T-cell (primary cell): ENCODE measurements around the gene PTGES. TPM values are rescaled to one million over a fixed set of nuclear protein-coding genes. Genes with fewer than 3 reads are reported as not detected.
A peak's percentile ranks its signal among the peaks of the same experiment; 100 is the strongest.

Experiments
- ATAC-seq, 4 experiments: fragments of 200-7000 bp in 3 of 4; fragments of 150-1000 bp in 1 of 4; cut with Tn5 transposase; replicated peaks in 1 of 4; 1 replicate in 3 of 4; 2 replicates in 1 of 4; pipeline ENCODE4 v1.10.0; 2021; ENCODE audit warnings: moderate library complexity in 3 of 4, mild to moderate bottlenecking in 2 of 4, moderate number of reproducible peaks in 1 of 4
- CTCF ChIA-PET, 2 donors: fragments of 300-600 bp; sonication (Branson Sonifier 250); formaldehyde crosslinking; loops; one replicate each; lab custom pipeline; 2022; ENCODE audit warnings: antibody characterized with exemption in 2 of 2; lab: Charles Lee
- POLR2A ChIA-PET, 2 donors: fragments of 300-600 bp; sonication (Branson Sonifier 250); formaldehyde crosslinking; loops; one replicate each; lab custom pipeline; 2022; ENCODE audit warnings: antibody characterized with exemption in 2 of 2; lab: Charles Lee
- DNase-seq, 35 experiments: peaks; one replicate each; pipeline versions ENCODE4 v3.0.0 to v3.0.0-alpha.2; 2013 to 2023
- H3K27ac ChIP-seq: one replicate; pipeline ENCODE4 v1.5.1; 2013; ENCODE audit warnings: low read length
- H3K27me3 ChIP-seq, 2 experiments: replicated peaks in 1 of 2; 1 replicate in 1 of 2; 2 replicates in 1 of 2; pipeline versions ENCODE4 v1.6.1 to v1.7.0; 2013; ENCODE audit warnings: low read length in 1 of 2, mixed read lengths in 1 of 2; ENCODE audit not compliant: control insufficient read depth in 2 of 2, insufficient read depth in 2 of 2; ENCODE audit errors: extremely low read depth in 1 of 2
- H3K36me3 ChIP-seq, 2 donors: 1 replicate in 1 of 2; 2 replicates in 1 of 2; pipeline versions ENCODE4 v1.6.1 to v1.7.0; 2013; ENCODE audit warnings: low read length in 1 of 2; ENCODE audit not compliant: control insufficient read depth in 2 of 2, insufficient read depth in 1 of 2; ENCODE audit errors: extremely low read depth in 1 of 2
- H3K4me1 ChIP-seq, 2 experiments: 1 replicate in 1 of 2; 2 replicates in 1 of 2; pipeline versions ENCODE4 v1.6.1 to v1.7.0; 2013; ENCODE audit warnings: low read length in 2 of 2, mixed read lengths in 1 of 2; ENCODE audit not compliant: insufficient read depth in 2 of 2, control insufficient read depth in 1 of 2; ENCODE audit errors: extremely low read depth in 1 of 2
- H3K4me3 ChIP-seq, 2 donors: 1 replicate in 1 of 2; 2 replicates in 1 of 2; pipeline versions ENCODE4 v1.5.1 to v1.7.0; 2013; ENCODE audit warnings: mild to moderate bottlenecking in 2 of 2, low read length in 1 of 2, moderate library complexity in 1 of 2; ENCODE audit not compliant: control insufficient read depth in 1 of 2; ENCODE audit errors: extremely low read depth in 1 of 2
- H3K9me3 ChIP-seq: 2 replicates; pipeline ENCODE4 v1.7.0; 2013
- H3K27ac Mint-ChIP-seq, 2 donors: one replicate each; pipeline ENCODE4 v1.8.0; 2020 to 2021; ENCODE audit warnings: mild to moderate bottlenecking in 2 of 2, mixed read lengths in 2 of 2
- H3K27me3 Mint-ChIP-seq, 2 donors: one replicate each; pipeline ENCODE4 v1.8.0; 2021 to 2022; ENCODE audit warnings: mixed read lengths in 2 of 2
- H3K36me3 Mint-ChIP-seq: one replicate; pipeline ENCODE4 v1.8.0; 2021; ENCODE audit warnings: mixed read lengths
- H3K4me1 Mint-ChIP-seq, 3 donors: one replicate each; pipeline ENCODE4 v1.8.0; 2020 to 2022; ENCODE audit warnings: mixed read lengths in 3 of 3, mild to moderate bottlenecking in 1 of 3
- H3K4me3 Mint-ChIP-seq, 3 donors: one replicate each; pipeline ENCODE4 v1.8.0; 2020 to 2022; ENCODE audit warnings: mild to moderate bottlenecking in 3 of 3, mixed read lengths in 3 of 3, moderate library complexity in 3 of 3
- H3K9me3 Mint-ChIP-seq, 3 donors: one replicate each; pipeline ENCODE4 v1.8.0; 2020 to 2022; ENCODE audit warnings: mixed read lengths in 3 of 3
- WGBS: methylation state at CpG from one replicate; pipeline ENCODE4 v1.1.5; 2013; ENCODE audit warnings: missing lambda C conversion rate; ENCODE audit not compliant: insufficient coverage; 5-methylcytosine and 5-hydroxymethylcytosine counted together
- total RNA-seq, 35 experiments: library from RNA in 6 of 35; stranded (reverse) in 6 of 35; fragments of 120-200 nt in 1 of 35; gene quantifications; one replicate each; pipeline versions ENCODE4 v1.2.1 to v1.2.4 and lab custom pipeline; 2013 to 2026

The PTGES gene
- total RNA-seq, 5 donors from 2014 or later (not counting 1 experiment from before 2014, with no cell fraction given), result not detected

- Mint-ChIP-seq H3K27me3 (peaks cover 0 to 6% of the 10 kb centered on the region in 2 donors), H3K4me1 (peaks cover 10 to 17% (median 14%) of the 10 kb centered on the region in 3 donors), H3K36me3 (no peaks in the 10 kb centered on the region), H3K9me3 (no peaks in the 10 kb centered on the region), H3K27ac (no peak overlapping the region), H3K4me3 (no peak overlapping the region)
- CTCF ChIA-PET, result interaction anchor here (0.6 to 0.7 kb wide), 3 partner anchors 125 to 632 kb away, joined by 4 to 7 read pairs (median 5); no protein-coding TSS in a partner anchor
- H3K36me3 ChIP-seq, result no peaks in the 10 kb centered on the region
- peaks cover 0 to 13% of the 10 kb centered on the region in 2 experiments for H3K27me3 ChIP-seq
- POLR2A ChIA-PET, result no interaction called here
- DNase-seq, result no peak
- H3K27ac ChIP-seq, result no peak overlapping the region
- ATAC-seq, result no peak
- H3K4me1 ChIP-seq, result peaks cover 0 to 9% of the 10 kb centered on the region in 2 experiments
- no peaks in the 10 kb centered on the region for H3K9me3 ChIP-seq
- 62% methylated on average over 3 of the region's 13 CpGs for WGBS
- H3K4me3 ChIP-seq, result no peak overlapping the region
These were observed 7.1 kb upstream of the PTGES start for GRCh38 chr9:129759804-129760502.

- Histone ChIP-seq H3K27me3 (peaks cover 0 to 18% of the 10 kb centered on the region in 2 experiments), H3K4me3 (no peak overlapping the region), H3K27ac (no peak overlapping the region), H3K4me1 (peaks cover 0 to 9% of the 10 kb centered on the region in 2 experiments), H3K9me3 (no peaks in the 10 kb centered on the region), H3K36me3 (no peaks in the 10 kb centered on the region)
- ATAC-seq (no peak), DNase-seq (no peak)
- Mint-ChIP-seq H3K4me1 (peaks cover 10 to 17% (median 14%) of the 10 kb centered on the region in 3 donors), H3K9me3 (no peaks in the 10 kb centered on the region), H3K27ac (no peak overlapping the region), H3K36me3 (no peaks in the 10 kb centered on the region), H3K4me3 (no peak overlapping the region), H3K27me3 (peaks cover 0 to 6% of the 10 kb centered on the region in 2 donors)
- ChIA-PET CTCF (no interaction called here), POLR2A (no interaction called here)
- no CpG with 5 or more reads among the region's 4 CpGs for WGBS
These were observed 6.5 kb upstream of the PTGES start for GRCh38 chr9:129759319-129759718.

- WGBS, result 36% methylated on average over 6 of the region's 9 CpGs
- peak overlapping the region in 1 of 2 donors; percentile 45 for H3K27ac Mint-ChIP-seq
- H3K4me3 Mint-ChIP-seq, result peak overlapping the region in 1 of 3 donors; percentile 30
These were observed 4.2 kb upstream of the PTGES start for GRCh38 chr9:129757045-129757444.

GRCh38 chr9:129756191-129756590, 3.3 kb upstream of the PTGES start:
- no peaks in the 10 kb centered on the region for H3K36me3 ChIP-seq
- ChIA-PET CTCF (interaction anchor here in 1 of 2 donors (0.6 kb wide), 1 partner anchor 433 kb away, joined by 3 read pairs; no protein-coding TSS in a partner anchor), POLR2A (no interaction called here)
- H3K4me3 ChIP-seq, result no peak overlapping the region
- H3K27ac Mint-ChIP-seq, result no peak overlapping the region
- WGBS, result 90% methylated on average over 6 of the region's 6 CpGs
- H3K4me1 Mint-ChIP-seq, result peaks cover 19 to 30% (median 27%) of the 10 kb centered on the region in 3 donors
- ATAC-seq, result no peak
- H3K27ac ChIP-seq, result no peak overlapping the region
- H3K9me3 Mint-ChIP-seq, result no peaks in the 10 kb centered on the region
- H3K4me1 ChIP-seq, result peaks cover 0 to 20% of the 10 kb centered on the region in 2 experiments
- no peak for DNase-seq
- no peaks in the 10 kb centered on the region for H3K36me3 Mint-ChIP-seq
- peaks cover 0 to 16% of the 10 kb centered on the region in 2 donors for H3K27me3 Mint-ChIP-seq
- H3K9me3 ChIP-seq, result no peaks in the 10 kb centered on the region
- H3K4me3 Mint-ChIP-seq, result no peak overlapping the region
- H3K27me3 ChIP-seq, result peaks cover 0 to 39% of the 10 kb centered on the region in 2 experiments

More at GRCh38 chr9:129757045-129757444, 4.2 kb upstream of the PTGES start:
- peak in 1 of 35 experiments; percentile 22 for DNase-seq
- peaks cover 0 to 37% of the 10 kb centered on the region in 2 experiments for H3K27me3 ChIP-seq
- H3K36me3 Mint-ChIP-seq, result no peaks in the 10 kb centered on the region
- H3K27ac ChIP-seq, result no peak overlapping the region
- no peak overlapping the region for H3K4me3 ChIP-seq
- H3K27me3 Mint-ChIP-seq, result peaks cover 0 to 16% of the 10 kb centered on the region in 2 donors
- peaks cover 19 to 30% (median 27%) of the 10 kb centered on the region in 3 donors for H3K4me1 Mint-ChIP-seq
- CTCF ChIA-PET, result no interaction called here
- no peaks in the 10 kb centered on the region for H3K9me3 ChIP-seq
- H3K36me3 ChIP-seq, result no peaks in the 10 kb centered on the region
- no peaks in the 10 kb centered on the region for H3K9me3 Mint-ChIP-seq
- POLR2A ChIA-PET, result no interaction called here
- H3K4me1 ChIP-seq, result peaks cover 0 to 20% of the 10 kb centered on the region in 2 experiments
- ATAC-seq, result peak; percentile 40 to 51 (median 46)

- CTCF ChIA-PET, result interaction anchor here (0.6 to 0.7 kb wide), 4 partner anchors 34 to 1799 kb away, joined by 3 to 9 read pairs (median 3); no protein-coding TSS in a partner anchor
- DNase-seq (no peak), ATAC-seq (no peak)
- peaks cover 0 to 20% of the 10 kb centered on the region in 2 experiments for H3K4me1 ChIP-seq
- POLR2A ChIA-PET, result interaction anchor here in 1 of 2 donors (0.6 kb wide), 1 partner anchor 195 kb away, joined by 16 read pairs; no protein-coding TSS in a partner anchor
- no peaks in the 10 kb centered on the region for H3K36me3 ChIP-seq
- H3K9me3 ChIP-seq, result no peaks in the 10 kb centered on the region
- Mint-ChIP-seq H3K36me3 (no peaks in the 10 kb centered on the region), H3K4me1 (peaks cover 19 to 30% (median 27%) of the 10 kb centered on the region in 3 donors), H3K27me3 (peaks cover 0 to 14% of the 10 kb centered on the region in 2 donors), H3K27ac (no peak overlapping the region), H3K9me3 (no peaks in the 10 kb centered on the region), H3K4me3 (no peak overlapping the region)
- H3K27me3 ChIP-seq, result peaks cover 0 to 42% of the 10 kb centered on the region in 2 experiments
- H3K27ac ChIP-seq, result no peak overlapping the region
- H3K4me3 ChIP-seq, result no peak overlapping the region
- 70% methylated on average over 1 of the region's 5 CpGs for WGBS
These were observed 2.3 kb upstream of the PTGES start for GRCh38 chr9:129755151-129755550.
